ENCODE measurements around the gene CUL4A.

DNA sequence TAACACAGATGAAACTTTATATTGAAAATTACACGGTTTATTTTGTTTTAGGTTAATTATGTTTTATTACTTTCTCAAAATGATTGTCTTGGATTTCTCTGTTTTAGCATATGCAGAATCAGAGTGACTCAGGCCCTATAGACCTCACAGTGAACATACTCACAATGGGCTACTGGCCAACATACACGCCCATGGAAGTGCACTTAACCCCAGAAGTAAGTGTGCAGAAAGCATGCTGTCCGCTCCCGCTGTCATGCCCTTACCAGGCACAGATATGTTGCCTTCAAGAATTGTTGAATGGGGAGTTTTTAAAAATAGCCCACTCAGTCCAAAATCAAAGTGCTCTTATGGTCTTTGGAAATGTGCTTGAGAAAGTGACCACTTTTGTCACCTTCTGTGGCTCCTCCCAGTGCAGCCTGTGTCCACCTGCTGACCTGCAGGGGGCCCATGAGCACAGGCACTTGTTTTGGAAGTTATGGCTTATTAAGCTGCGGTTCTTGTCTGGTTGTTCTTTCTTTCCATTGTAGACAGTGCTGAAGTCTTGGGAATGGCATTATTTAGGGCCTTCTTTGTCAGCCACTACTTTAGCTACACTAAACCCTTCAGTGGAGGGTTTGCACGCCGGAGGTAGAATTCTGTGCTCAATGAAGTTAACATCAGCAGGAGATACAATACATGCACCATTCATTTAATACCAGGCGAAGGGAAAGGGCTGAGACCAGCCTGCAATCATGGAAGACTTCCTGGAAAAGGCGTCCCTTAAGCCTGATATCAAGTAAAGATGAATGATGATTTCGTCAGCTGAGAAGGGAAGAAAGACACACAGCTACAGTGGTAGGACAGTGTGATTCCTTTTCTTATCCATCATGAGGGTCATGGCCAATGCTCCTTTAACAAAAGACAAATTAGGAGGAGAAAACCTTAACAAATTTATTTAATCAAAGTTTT lies 36.7 kb downstream of the CUL4A start:
- TF ChIP-seq, protein P1, sequence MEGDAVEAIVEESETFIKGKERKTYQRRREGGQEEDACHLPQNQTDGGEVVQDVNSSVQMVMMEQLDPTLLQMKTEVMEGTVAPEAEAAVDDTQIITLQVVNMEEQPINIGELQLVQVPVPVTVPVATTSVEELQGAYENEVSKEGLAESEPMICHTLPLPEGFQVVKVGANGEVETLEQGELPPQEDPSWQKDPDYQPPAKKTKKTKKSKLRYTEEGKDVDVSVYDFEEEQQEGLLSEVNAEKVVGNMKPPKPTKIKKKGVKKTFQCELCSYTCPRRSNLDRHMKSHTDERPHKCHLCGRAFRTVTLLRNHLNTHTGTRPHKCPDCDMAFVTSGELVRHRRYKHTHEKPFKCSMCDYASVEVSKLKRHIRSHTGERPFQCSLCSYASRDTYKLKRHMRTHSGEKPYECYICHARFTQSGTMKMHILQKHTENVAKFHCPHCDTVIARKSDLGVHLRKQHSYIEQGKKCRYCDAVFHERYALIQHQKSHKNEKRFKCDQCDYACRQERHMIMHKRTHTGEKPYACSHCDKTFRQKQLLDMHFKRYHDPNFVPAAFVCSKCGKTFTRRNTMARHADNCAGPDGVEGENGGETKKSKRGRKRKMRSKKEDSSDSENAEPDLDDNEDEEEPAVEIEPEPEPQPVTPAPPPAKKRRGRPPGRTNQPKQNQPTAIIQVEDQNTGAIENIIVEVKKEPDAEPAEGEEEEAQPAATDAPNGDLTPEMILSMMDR (IDR thresholded peaks at IDR 0.05; ENCODE audit: extremely low read depth in 1 of 2, insufficient read depth in 1 of 2, low read depth in 1 of 2, low read length in 2 of 2) = peak; percentile 6 to 11
- TF ChIP-seq JUN (IDR thresholded peaks at IDR 0.05; ENCODE audit: borderline replicate concordance, insufficient read depth, insufficient read length, low read depth) = no peak
- TF ChIP-seq EZH2 (IDR thresholded peaks at IDR 0.05; ENCODE audit: borderline replicate concordance, low read depth, low read length, severe bottlenecking) = no peak
- no peak for TF ChIP-seq MYC (IDR thresholded peaks at IDR 0.05; ENCODE audit: low read depth, low read length)

Data from endothelial cell of umbilical vein (primary cell).